Measurements from ENCODE around the gene SMC2.
A peak's percentile ranks its signal among the peaks of the same experiment; 100 is the strongest.

SMC2 gene

DNA sequence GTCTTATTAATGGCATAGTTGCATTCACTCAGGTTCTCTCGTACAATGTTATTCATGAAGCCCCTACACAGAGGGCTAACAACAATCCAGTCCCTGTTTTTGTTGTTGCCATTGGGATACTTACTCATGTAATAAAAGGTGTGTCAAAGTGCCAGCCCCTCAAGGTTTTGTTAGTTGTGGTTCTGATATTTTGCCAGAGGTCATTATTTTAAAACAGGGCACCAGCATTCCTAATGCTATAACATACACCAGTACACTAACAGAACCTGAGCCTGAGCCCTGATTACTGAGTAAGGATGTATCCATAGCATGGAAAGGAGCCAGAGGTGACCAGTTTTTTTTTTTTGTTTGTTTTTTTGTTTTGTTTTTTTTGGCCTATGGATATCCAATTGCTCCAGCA is 50.2 kb downstream of the SMC2 start:
- Histone ChIP-seq H4K20me1 (ENCODE audit: insufficient read depth, low read length) (no peaks in the 10 kb centered on the region), H3K27me3 (ENCODE audit: insufficient read depth, low read length, poor library complexity) (no peaks in the 10 kb centered on the region), H3K9me3 (ENCODE audit: insufficient read depth, low read length, severe bottlenecking) (no peaks in the 10 kb centered on the region), H2AFZ (ENCODE audit: low read depth, low read length) (no peak overlapping the region), H3K4me3 (ENCODE audit: low read depth in 1 of 2, low read length in 2 of 2) (no peak overlapping the region), H3K9ac (ENCODE audit: low read depth, low read length) (no peak overlapping the region), H3K4me2 (ENCODE audit: insufficient read depth, low read length) (no peak overlapping the region), H3K4me1 (ENCODE audit: insufficient read depth, low read length) (no peaks in the 10 kb centered on the region), H3K79me2 (ENCODE audit: insufficient read depth, low read length) (no peaks in the 10 kb centered on the region), H3K36me3 (ENCODE audit: insufficient read depth, low read length) (peaks cover 42% of the 10 kb centered on the region), H3K27ac (ENCODE audit: low read length) (no peak overlapping the region)
- DNase-seq, result no peak
- no peak for ATAC-seq (ENCODE audit: insufficient read depth, low read depth)
- TF ChIP-seq CTCF (IDR thresholded peaks at IDR 0.05; ENCODE audit: borderline replicate concordance, extremely low read depth, low read length, poor library complexity, severe bottlenecking), result no peak
- no peak for TF ChIP-seq EZH2 (IDR thresholded peaks at IDR 0.05; ENCODE audit: borderline replicate concordance, low read depth, low read length, severe bottlenecking)

DNA sequence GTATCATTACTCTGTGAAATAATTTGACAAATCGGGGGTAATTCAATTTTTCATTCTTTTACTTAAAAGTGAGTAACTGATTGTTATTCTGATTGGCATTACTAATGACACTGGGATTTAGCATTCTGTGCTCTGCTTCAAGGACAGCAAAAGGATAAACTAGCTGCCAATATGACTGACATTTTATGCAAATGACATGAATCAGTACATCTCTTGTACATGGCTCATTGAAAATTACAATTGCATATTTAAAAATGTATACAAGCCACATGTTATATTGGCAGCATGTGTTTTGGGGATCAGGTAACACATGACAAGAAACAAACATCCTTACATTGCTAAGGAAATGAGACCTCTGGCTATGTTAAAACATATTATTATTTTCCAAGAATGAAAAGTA is 79.0 kb downstream of the SMC2 start:
- Histone ChIP-seq H3K27ac (ENCODE audit: low read length) (no peak overlapping the region), H3K36me3 (ENCODE audit: insufficient read depth, low read length) (no peaks in the 10 kb centered on the region)
- ATAC-seq (ENCODE audit: insufficient read depth, low read depth), result no peak

GRCh38 chr9:104177003-104177611 is 83.0 kb downstream of the SMC2 start:
- Histone ChIP-seq H3K4me1 (ENCODE audit: insufficient read depth, low read length) (no peaks in the 10 kb centered on the region), H4K20me1 (ENCODE audit: insufficient read depth, low read length) (no peaks in the 10 kb centered on the region), H3K4me2 (ENCODE audit: insufficient read depth, low read length) (no peak overlapping the region), H3K27me3 (ENCODE audit: insufficient read depth, low read length, poor library complexity) (no peaks in the 10 kb centered on the region), H2AFZ (ENCODE audit: low read depth, low read length) (no peak overlapping the region), H3K79me2 (ENCODE audit: insufficient read depth, low read length) (no peaks in the 10 kb centered on the region), H3K36me3 (ENCODE audit: insufficient read depth, low read length) (no peaks in the 10 kb centered on the region), H3K4me3 (ENCODE audit: low read depth in 1 of 2, low read length in 2 of 2) (no peak overlapping the region), H3K9me3 (ENCODE audit: insufficient read depth, low read length, severe bottlenecking) (no peaks in the 10 kb centered on the region), H3K9ac (ENCODE audit: low read depth, low read length) (no peak overlapping the region), H3K27ac (ENCODE audit: low read length) (no peak overlapping the region)
- TF ChIP-seq CTCF (IDR thresholded peaks at IDR 0.05; ENCODE audit: borderline replicate concordance, extremely low read depth, low read length, poor library complexity, severe bottlenecking) (peak; percentile 38), EZH2 (IDR thresholded peaks at IDR 0.05; ENCODE audit: borderline replicate concordance, low read depth, low read length, severe bottlenecking) (no peak)
- DNase-seq (no peak), ATAC-seq (ENCODE audit: insufficient read depth, low read depth) (no peak)

More for the DNA sequence above, 79.0 kb downstream of the SMC2 start:
- no peak for DNase-seq
- Histone ChIP-seq H3K9me3 (ENCODE audit: insufficient read depth, low read length, severe bottlenecking) (no peaks in the 10 kb centered on the region), H3K79me2 (ENCODE audit: insufficient read depth, low read length) (no peaks in the 10 kb centered on the region), H3K9ac (ENCODE audit: low read depth, low read length) (no peak overlapping the region), H3K4me1 (ENCODE audit: insufficient read depth, low read length) (no peaks in the 10 kb centered on the region), H3K27me3 (ENCODE audit: insufficient read depth, low read length, poor library complexity) (no peaks in the 10 kb centered on the region), H3K4me2 (ENCODE audit: insufficient read depth, low read length) (no peak overlapping the region), H3K4me3 (ENCODE audit: low read depth in 1 of 2, low read length in 2 of 2) (no peak overlapping the region), H4K20me1 (ENCODE audit: insufficient read depth, low read length) (no peaks in the 10 kb centered on the region), H2AFZ (ENCODE audit: low read depth, low read length) (no peak overlapping the region)
- no peak for TF ChIP-seq EZH2 (IDR thresholded peaks at IDR 0.05; ENCODE audit: borderline replicate concordance, low read depth, low read length, severe bottlenecking)
- TF ChIP-seq CTCF (IDR thresholded peaks at IDR 0.05; ENCODE audit: borderline replicate concordance, extremely low read depth, low read length, poor library complexity, severe bottlenecking), result no peak
